Caki2 (cell line): Measurements from ENCODE around the gene SLC6A3. TPM values are rescaled to one million over a fixed set of nuclear protein-coding genes. Genes with fewer than 3 reads are reported as not detected.

Source experiments
- DNase-seq: peaks from one replicate; pipeline ENCODE4 v3.0.0-alpha.2; 2015; ENCODE audit warnings: low read depth
- in situ Hi-C: cut with HindIII; loops from 2 replicates; pipeline ENCODE4 v1.10.0; 2016; ENCODE audit warnings: low sequenced_read_pairs, low pct_unique_long_range_greater_than_20kb, mixed read lengths
- total RNA-seq: library from RNA; depleted of rRNA; stranded (reverse); fragments of >200 nt; shearing (Covaris generic); gene quantifications from 2 replicates; pipeline ENCODE4 v1.2.3, GENCODE V29; 2014; ENCODE audit warnings: low replicate concordance

SLC6A3 gene
- total RNA-seq, 1 experiment from 2014 or later: not detected

DNA sequence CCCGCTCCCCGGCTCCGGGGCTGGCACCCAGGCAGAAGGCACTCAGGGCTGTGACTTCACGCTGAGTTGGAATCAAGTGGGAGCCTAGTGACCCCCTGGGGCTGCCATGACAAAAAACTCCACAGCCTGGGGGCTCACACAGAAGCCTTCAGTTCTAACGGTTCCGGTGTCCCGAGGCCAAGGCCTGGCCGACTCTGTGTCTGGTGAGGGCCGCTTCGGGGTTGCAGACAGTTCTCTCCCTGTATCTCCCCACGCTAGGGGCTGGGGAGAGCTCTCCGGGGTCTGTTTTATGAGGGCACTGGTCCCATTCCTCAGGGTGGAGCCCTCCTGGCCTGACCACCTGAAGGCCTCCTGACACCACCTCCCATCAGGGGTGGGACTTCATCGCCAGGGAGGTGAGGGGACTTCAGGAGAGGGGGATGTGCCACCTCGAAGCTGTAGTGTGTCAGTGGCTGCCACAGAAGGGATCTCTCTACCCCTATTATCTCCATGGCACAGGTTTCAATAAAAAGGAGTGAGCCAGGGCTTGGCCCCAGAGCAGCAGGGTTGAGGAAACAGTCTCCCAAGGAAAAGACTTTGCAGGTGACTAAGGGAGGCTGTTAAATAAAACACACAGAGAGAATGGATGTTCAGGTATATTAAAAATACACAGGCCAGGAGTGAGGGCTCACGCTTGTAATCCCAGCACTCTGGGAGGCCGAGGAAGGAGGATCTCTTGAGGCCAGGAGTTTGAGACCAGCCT is 1.5 kb upstream of the SLC6A3 start:
- in situ Hi-C loops: no loop called here
- no peak for DNase-seq

DNA sequence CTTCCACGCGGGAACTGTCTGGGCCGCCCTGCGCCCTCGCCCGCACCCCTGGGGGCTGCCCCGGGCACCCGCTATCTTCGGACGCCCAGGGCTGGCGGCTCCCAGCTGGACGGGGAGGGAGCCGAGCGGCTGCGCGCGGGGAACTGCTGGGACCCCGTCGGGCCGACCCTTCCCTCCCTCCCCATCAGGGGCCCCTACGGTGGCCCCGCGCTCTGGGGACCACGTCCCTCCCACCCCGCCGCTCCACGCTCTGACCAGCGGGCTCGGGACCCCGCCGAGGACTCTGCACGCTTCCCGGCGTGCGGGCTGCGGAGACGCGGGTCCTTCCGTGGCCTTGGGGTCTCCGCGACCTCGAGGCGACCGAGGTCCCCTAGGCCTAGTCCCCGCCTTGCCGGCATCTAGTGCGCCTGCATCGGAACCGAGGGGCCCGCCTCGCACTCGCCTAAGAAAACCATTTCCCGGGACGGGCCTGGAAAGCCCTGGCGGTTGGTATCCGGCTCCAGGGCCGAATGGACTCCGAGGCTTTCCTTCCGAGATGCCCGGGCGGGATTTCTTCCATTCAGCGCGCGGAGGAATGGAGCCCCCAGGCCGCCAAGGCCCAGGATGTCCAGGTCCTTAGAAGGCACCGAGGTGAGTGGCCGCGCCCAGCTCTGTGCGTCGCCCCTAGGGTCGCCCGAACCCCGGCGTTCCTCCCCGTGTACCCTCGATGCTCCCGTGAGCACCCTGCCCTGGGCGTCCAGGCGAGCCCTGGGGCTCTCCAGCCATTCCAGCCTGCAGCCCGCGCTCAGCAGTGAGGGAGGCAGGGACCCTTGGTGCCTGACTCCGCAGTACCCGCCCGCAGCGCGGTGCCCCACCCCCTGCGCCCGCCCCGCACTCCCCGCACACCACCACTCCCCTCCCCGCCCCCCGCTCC is 705 bp upstream of the SLC6A3 start:
- DNase-seq: no peak

GRCh38 chr5:1444361-1445189 is 665 bp downstream of the SLC6A3 start:
- in situ Hi-C loops: no loop called here
- DNase-seq: no peak

More for the DNA sequence above, 705 bp upstream of the SLC6A3 start:
- in situ Hi-C loops: no loop called here

- in situ Hi-C loops: no loop called here
- no peak for DNase-seq
These were observed 1.3 kb downstream of the SLC6A3 start for GRCh38 chr5:1443991-1444360.

- DNase-seq: no peak
- in situ Hi-C loops: no loop called here
These were observed 2.1 kb downstream of the SLC6A3 start for GRCh38 chr5:1443171-1443570.

DNA sequence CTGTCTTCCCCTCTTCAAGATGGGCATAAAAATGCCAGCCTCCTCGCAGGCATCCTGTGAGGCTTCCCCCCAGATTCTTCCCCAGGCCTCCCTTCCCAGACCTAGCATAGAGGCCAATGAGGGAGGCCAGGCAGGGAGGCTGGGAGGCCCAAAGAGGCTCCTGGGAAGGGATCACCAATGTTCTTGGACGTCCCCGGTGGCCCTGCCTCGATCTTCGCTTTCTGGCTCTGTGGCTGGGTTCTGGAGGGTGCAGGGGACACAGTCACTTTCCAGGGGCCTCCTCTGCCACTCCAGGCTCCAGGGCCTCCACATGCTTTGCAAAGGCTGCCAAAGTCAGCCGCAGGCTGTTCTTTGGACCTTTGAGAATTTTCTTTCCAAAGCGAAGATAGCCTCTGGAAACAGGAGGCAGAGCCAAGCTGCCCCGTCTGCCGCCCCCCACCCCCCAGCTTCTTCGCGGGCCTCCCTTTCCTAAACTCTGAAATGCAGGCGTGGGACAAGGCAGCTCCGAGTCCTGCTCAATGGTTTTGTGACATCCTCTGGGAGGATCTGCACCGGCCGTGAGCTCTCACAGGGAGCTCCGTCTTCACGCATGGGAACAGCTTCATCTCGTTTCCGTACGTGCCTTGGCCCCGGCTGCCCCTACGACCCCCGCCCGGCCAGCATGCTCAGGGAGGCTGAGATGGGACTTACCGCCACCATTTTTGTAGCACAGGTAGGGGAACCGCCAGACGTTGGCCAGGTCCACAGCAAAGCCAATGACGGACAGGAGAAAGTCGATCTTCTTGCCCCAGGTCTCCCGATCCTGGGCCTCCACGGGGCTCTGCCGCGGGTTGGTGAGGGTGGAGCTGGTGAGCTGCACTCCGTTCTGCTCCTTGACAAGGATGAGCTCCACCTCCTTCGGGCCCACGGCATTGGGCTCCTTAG is 2.8 kb downstream of the SLC6A3 start:
- in situ Hi-C loops: no loop called here
- DNase-seq: no peak

DNA sequence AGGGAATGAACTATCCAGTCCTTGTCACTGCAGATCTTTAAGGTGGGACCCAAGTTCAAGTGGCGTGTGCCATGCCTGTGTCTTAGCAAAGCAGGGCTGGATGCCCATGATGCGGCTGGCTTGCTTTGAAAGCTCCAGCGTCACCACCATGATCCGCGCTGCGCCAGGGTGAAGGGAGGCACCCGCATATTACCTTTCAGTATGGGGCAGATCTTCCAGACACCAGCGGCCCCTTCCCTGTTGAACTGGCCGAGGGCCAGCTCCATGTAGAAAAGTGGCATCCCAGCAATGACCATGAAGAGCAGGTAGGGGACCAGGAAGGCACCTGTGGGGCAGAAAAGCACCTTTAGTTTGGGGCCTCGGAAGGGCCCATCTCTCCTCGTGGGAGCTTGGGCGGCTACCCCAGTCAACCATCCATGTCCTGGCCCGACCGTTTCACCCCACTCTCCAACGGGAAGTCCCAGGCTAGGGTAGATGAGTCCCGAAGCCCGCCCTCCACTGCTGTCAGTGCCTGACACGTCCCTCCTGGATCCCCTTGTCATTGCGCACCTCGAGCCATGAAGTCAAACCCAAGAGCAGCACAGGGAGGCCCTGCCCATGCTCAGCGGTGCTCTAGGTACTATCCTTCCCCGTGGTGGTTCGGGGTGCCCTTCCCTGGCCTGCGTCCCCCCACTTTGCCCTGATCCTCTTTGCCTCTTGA is 3.9 kb downstream of the SLC6A3 start:
- in situ Hi-C loops: no loop called here
- no peak for DNase-seq

DNA sequence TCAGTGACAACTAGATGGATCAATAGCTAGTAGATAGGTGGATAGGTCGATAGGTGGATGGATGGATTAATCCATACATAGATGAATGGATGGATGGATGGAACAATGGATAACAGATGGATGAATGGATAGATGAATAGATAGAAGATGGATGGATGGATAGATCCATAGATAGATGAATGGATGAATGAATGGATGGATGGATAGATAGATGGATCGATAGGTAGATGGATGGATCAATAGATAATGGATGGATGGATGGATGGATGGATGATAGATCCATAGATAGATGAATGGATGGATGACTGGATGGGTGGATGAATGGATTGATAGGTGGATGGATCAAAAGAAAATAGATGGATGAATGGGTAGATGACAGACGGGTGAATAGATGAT is 5.1 kb downstream of the SLC6A3 start:
- in situ Hi-C loops: no loop called here

DNA sequence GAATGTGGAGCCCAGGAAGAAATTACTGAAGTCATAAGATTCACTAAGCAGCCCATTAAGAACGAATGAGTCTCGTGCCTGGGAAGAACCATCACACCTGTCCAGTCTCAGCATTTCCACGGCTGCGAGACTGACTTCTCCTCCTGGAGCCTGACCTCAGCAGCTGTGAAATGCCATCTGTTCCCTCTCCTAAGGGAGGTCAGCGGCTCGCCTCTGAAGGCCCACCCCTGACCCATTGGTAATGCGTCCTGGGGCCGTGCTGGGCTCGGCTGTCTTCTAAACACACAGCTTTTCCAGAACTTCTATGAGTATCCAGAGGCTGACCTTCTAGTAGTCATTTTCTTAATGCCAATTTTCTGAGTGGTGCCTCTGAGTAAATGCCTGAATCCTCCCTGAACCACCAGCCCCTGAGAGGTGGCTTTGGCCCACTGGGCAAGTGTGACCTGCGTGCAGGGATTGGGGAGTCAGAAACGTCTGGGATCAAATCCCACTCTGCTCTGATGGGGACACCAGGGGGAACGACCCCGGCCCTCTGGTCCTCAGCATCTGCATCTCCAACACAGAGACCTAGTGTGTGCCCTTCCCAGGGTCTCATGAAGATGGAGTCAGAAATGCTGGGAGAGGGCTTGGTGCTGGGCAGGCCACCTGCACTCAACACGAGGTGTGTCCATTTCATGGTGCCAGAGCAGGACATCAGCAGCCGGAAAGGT is 5.7 kb downstream of the SLC6A3 start:
- DNase-seq: no peak
- in situ Hi-C loops: no loop called here

More for the DNA sequence above, 5.1 kb downstream of the SLC6A3 start:
- DNase-seq: no peak

GRCh38 chr5:1438871-1439270 is 6.4 kb downstream of the SLC6A3 start:
- DNase-seq: no peak
- in situ Hi-C loops: no loop called here

DNA sequence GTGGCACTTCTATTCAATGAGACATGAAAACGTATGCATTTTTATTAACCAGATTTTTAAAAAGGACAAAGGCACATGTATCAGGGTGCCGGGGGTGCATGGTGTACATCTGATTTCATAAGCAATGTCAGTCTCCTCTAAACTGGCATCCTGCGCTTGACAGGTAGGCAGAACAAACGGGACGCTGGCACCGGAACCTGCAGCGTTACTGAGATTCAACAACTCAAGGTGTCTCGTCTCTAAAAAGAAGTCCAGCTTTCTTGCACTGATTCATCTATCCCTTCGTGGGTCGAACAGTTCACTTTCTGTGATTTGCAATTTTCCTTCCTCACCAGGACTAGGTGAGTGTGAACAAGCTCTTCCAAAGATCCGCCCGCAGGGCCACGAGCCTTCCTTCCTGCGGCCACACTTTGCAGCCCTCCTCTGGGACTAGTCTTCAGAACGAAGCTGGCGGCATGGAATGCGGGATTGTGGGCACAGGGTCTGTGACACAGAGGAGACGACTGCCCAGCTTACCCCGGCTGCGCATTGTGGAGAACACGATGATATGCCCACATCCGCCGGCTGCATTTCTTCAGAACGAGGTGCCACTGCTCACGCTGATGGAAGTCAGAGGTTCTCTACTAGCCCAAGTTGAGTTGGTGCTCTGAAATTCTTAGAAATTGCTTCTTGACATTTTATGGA is 7.2 kb downstream of the SLC6A3 start:
- in situ Hi-C loops: no loop called here
- no peak for DNase-seq

DNA sequence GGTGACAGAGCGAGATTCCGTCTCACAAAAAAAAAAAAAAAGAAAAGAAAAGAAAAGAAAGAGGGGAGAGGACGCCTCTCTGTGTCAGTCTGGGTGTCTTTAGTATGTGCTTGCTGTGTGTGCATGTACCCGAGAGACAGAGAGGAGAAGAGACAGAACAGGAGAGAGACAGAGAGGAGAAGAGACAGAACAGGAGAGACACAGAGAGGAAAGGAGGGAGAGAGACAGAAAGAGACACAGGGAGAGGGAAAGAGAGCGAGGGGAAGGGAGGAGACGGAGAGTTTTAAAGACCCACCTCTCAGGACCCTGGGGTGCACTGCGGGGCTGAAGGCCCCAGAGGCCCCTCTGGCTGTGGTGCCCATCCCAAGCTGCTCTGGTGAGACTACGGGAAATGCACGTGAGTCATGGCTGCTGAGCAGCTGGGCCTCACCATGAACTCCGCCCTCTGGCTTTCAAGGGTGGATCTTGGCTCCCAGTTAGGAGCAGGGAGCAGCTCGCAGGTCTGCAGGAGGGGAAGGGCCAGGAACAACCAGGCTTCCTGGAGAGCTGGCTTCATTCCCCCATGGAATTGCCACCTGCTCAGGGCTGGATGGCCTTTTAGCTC is 7.9 kb downstream of the SLC6A3 start:
- DNase-seq: peak; percentile 19
- in situ Hi-C loops: no loop called here

GRCh38 chr5:1436681-1437080 is 8.6 kb downstream of the SLC6A3 start:
- no peak for DNase-seq
- in situ Hi-C loops: no loop called here

DNA sequence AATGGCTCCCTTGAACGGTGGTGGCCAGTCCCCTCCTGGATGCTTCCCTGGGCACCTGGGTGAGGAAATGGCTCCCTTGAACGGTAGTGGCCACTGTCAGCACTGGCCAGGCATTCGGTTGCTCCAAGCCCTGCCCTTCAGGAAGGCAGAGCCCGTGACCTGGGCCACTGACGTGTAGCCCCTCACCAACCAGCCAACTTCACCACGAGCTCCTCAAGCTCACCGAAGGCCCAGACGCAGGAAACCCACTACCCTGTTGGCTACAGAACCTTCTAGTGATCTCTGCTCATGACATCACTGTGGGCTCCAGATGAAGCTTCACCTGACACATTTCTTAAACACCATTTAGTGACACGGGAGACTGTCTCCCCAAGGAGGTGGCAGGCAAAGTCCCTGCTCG is 9.2 kb downstream of the SLC6A3 start:
- in situ Hi-C loops: no loop called here
- DNase-seq: no peak

DNA sequence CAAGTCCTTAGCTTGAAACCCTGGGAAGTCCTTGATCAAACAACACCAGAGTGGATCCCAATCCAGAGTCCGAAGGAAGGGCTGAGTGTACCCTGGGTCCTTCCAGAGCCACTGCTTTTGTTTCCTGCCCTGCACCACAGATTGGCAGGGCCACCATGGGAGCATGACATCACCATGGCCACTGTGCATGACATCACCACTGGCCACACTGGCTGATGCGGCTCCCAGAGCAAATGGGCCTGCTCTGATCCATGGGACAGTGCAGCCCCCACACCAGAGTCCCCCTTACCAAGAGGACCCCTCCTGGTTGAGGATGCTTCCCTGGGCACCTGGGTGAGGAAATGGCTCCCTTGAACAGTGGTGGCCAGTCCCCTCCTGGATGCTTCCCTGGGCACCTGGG is 9.9 kb downstream of the SLC6A3 start:
- in situ Hi-C loops: no loop called here
- no peak for DNase-seq

- in situ Hi-C loops: no loop called here
- DNase-seq: no peak
These were observed 12.9 kb downstream of the SLC6A3 start for GRCh38 chr5:1432296-1432695.
